NCI-H146 (cell line): ENCODE measurements around the gene TRIP11.
"Not testable (repeated sequence)": the region's sequence is repeated elsewhere in the genome, so short reads cannot be mapped to it uniquely, and the experiment has no call there.

ENCODE experiments used
- DNase-seq: peaks from one replicate; lab custom pipeline; 2025; lab: John Stamatoyannopoulos, UW

The TRIP11 gene

GRCh38 chr14:92039719-92040430 is at the start of gene TRIP11:
Gene TRIP11, minus strand, starts transcription at chr14:92040059. Its CDS starts 374 bp downstream, at chr14:92039685.
- peak; percentile 86 for DNase-seq

DNA sequence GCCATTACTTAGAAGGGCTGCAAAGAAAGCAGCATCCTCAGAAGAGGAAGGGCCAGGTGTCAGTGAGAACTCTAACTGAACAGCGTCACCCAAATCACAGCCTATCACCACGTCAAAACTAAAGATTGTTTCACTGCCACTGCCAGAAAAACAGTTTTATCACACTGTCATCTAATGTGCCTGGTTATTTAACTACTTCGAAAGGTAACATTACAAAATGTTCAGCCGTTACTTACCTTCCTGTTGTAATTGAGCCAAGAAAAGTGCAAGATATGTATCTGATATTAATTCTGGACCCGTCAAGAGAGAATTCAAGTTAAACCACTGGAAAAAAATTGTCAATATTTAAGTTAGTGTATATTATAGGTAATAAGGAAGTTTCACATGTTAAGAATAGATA is 48.6 kb upstream of the TRIP11 start:
- no peak for DNase-seq

DNA sequence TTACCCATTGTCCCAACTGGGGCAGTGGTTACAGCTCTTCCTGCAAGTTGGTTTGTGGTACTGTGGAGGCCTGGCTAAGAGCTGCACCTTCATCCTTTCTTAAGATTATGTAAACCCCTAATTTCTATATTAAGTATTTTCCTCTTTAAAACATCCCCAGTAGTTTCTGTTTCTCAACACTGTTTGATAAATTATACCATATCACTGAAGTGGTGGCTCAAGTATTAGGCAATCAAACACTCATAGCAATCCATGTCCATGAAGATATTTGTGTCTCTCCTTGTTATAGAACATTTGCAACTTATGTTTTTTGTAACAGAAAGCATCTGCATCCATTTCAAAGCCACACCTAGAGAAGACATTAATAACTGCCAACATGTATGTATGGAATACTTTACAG is 34.7 kb upstream of the TRIP11 start:
- DNase-seq, result no peak

DNA sequence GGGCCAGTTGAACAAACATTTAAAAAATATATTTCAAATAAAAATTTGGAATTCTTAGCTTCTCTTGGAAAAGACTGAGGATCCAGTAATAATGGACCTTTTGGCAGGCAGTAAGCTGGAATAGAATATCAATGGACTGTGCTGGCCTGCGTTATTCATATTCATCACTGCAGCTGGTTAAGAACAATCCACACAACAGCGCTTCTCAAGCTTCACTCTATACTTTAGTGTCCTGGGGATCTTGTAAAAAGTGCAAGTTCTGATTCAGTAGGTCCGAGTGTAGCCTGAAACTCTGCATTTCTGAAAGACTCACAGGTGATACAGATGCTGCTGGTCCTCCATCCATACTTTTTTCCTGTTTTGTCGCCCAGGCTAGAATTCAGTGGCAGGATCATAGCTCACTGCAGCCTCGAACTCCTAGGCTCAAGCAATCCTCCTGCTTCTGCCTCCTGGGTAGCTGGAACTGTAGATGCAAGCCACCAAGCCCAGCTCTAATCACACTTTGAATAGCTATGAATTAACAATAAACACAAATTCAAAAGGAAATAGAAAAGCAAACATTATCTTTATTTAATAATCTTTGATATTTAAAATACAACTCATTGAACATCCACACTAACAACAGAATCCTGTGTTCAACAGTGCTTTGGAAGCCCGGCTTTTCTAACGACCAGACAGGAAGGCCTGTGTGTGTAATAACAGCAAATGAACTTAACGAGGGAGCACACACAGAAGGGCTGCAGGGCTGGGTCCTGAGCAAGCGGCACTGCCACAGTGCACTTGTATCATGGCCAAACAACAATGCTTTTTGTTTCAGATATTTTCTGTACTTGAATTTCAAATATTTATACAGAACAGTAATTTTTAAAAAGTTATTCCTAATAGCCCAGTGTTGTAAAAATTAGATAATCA is 18.4 kb upstream of the TRIP11 start:
- peak; percentile 33 for DNase-seq

DNA sequence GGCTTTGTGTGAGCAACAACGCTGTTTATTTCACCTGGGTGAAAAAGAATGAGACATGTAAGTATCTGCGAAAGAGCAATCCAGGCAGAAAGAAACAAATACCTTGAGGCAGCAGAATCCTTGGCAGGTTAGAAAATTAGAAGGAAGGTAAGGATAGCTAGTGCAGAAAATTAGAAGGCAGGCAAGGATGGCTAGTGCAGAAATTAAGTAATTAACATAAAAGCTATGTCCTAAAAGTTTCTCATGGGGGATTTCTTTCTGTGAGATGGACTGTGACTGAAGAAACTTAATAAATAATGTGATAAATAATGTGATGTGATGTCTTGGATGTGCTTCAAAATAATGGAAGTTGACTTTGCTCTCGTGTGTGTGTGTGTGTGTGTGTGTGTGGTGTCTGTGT is 9.9 kb upstream of the TRIP11 start:
- no peak for DNase-seq

- DNase-seq, result not testable (repeated sequence)
Observed at GRCh38 chr14:92049221-92049620, 9.4 kb upstream of the TRIP11 start.

DNA sequence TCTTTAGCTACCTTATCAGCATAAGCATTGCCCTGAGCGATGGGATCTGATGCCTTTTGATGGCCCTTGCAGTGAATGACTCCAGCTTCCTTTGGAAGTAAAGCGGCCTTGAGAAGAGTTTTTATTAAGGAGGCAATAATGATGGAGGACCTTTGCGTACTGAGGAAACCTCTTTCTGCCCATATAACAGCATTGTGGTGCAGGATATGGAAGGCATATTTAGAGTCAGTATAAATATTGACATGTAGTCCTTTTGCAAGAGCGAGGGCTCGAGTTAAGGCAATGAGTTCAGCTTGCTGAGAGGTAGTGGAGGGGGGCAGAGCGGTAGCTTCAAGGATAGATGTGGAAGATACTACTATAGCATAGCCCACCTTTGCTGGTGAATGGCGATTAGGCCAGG is 6.0 kb upstream of the TRIP11 start:
- DNase-seq, result not testable (repeated sequence)

GRCh38 chr14:92041766-92042165 is 1.9 kb upstream of the TRIP11 start:
- DNase-seq, result not testable (repeated sequence)

DNA sequence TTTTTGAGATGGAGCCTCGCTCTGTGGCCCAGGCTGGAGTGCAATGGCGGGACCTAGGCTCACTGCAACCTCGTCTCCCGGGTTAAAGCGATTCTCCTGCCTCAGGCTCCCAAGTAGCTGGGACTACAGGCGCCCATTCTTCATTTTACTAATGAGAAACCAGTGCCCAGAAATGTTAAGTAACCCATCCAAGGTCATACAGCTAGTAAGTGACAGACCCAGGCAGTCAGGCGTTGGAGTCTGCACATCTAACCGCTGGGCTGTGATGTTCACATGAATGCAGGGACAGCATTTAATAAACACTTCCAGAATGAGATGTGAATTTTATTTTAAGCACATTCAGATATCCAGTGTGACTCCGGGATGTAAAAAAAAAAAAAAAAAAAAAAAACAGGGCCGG is 1.3 kb upstream of the TRIP11 start:
- no peak for DNase-seq

GRCh38 chr14:92040431-92041051 is 682 bp upstream of the TRIP11 start:
- peak; percentile 45 for DNase-seq

DNA sequence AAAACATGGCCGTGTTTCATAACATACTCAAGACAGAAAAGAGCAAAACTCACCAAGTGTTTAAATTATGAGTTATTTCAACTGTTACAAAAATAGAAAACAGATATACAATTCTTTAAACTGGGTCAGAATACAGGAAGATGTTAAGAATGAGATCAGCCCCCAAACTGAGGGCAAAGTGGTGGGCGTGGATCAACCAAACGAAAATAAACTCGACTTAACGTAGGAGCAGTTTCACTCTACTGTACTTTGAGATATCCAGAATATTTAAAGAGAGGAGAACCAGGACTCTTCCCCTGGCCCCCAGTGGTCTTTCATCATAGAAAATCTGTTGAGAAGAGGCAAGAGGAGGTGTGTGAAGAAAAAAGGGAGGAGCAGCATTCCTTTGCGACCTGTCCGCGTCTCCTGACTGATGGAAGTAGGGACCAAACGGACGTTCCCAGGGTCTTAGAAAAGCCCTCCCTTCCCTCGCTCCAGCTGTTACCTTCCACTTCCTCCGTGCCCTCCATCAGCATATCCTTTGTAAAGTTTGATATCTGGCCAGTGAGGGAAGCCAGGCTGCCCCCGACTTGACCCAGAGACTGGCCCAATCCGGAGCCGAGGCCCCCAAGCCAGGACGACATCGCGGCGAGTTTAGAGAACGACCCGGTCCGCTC is 668 bp downstream of the TRIP11 start:
- peak; percentile 71 for DNase-seq

- DNase-seq, result no peak
Observed at GRCh38 chr14:92037989-92038388, 1.9 kb downstream of the TRIP11 start.

DNA sequence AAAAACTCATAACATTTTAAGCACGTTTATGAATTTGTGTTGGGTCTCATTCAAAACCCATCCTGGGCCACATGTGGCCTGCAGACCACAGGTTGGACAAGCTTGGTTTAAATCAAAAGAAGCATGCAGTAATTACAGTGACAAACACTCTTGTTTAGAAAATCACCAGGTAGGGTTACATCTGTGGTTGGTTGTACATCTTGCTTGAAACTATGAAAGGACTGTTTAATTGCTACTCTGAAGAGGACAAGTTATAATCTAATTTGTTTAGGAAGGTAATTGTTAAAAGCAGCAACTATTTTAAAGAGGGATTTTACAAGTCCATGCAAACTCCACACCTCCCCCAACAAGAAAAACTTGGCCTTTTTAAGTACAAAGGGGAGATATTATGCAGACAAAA is 4.0 kb downstream of the TRIP11 start:
- no peak for DNase-seq

GRCh38 chr14:92033906-92034687 is 5.8 kb downstream of the TRIP11 start:
- no peak for DNase-seq

GRCh38 chr14:92033433-92033832 is 6.4 kb downstream of the TRIP11 start:
- no peak for DNase-seq

GRCh38 chr14:92026548-92027190 is 13.2 kb downstream of the TRIP11 start:
- DNase-seq, result no peak

DNA sequence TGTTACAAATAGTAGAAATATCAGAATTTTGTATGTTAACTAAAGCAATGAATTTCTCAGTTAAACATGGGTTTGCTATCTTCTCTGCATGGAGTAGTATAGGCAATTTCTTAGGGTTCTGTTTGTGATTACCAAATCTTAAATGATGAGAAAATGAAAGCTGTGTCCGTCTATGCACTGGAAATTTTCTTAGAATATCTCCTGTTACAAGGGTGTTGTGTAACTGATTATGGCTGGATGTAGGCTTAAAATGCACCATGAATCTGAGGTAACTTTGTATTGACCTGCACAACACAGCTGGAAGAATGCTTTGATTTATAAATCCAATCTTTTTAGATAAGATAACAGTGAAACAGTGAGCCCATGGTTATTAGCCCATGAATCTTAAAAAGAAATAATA is 17.8 kb downstream of the TRIP11 start:
- DNase-seq, result no peak

- DNase-seq, result no peak
Observed at GRCh38 chr14:92021523-92021922, 18.3 kb downstream of the TRIP11 start.

GRCh38 chr14:92014040-92014439 is 25.8 kb downstream of the TRIP11 start:
- no peak for DNase-seq

DNA sequence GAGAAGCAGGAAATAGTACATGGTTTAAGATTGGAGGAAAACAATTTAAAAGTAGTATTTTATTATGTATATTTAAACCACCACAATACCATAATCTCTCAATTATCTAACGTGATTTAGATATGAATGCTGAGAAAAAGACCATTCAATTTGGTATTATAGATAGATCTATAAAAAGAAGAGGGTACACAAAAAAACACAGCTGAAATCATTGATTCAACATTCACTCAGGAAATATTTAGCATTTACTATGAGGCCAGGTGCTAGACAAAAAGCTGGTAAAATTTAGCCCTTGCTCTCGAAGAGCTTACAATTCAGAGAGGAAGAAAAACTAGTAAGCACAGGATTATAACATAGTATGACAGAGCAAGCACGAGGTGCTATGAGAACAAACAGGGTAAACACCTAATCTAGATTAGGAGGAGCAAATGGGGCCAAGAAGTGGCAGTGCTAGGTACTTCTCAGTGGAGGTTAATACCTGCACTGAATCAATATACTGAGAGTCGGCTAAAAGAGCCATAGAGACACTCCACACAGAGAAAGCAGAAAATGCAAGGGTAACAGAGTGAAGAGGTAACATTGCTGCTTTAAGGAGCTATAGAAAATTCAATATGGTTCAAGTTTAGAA is 27.6 kb downstream of the TRIP11 start:
- DNase-seq, result peak; percentile 30
